ENCODE data around the gene RALGAPB. TPM values are rescaled to one million over a fixed set of nuclear protein-coding genes. Genes with fewer than 3 reads are reported as not detected.

Gene RALGAPB
- total and polyA plus RNA-seq, 2 of the 13 experiments (the other 11 are each of a cell fraction or from before 2014, with no cell fraction given): 17.6 to 30.6 TPM

GRCh38 chr20:38497246-38497935 lies 24.7 kb downstream of the RALGAPB start (continued):
- TF ChIP-seq ATF1 (CRISPR knock-in tag; IDR thresholded peaks at IDR 0.05) (no peak), CBX5 (CRISPR knock-in tag; IDR thresholded peaks at IDR 0.05; ENCODE audit: borderline replicate concordance) (no peak), MTA1 (CRISPR knock-in tag; IDR thresholded peaks at IDR 0.05; ENCODE audit: borderline replicate concordance) (no peak), MED1 (CRISPR knock-in tag; IDR thresholded peaks at IDR 0.05) (no peak), ZFAT (CRISPR knock-in tag; conservative IDR thresholded peaks at IDR 0.05) (no peak), ZMYM3 (CRISPR knock-in tag; IDR thresholded peaks at IDR 0.05) (no peak), ZNF12 (CRISPR knock-in tag; IDR thresholded peaks at IDR 0.05) (no peak), ZNF124 (CRISPR knock-in tag; IDR thresholded peaks at IDR 0.05) (no peak), CEBPG (CRISPR knock-in tag; IDR thresholded peaks at IDR 0.05) (no peak), SIN3A (IDR thresholded peaks at IDR 0.05; ENCODE audit: borderline replicate concordance, low read depth, low read length) (no peak), SP5 (CRISPR knock-in tag; IDR thresholded peaks at IDR 0.05; ENCODE audit: borderline replicate concordance, low read depth) (no peak), NFYB (CRISPR knock-in tag; IDR thresholded peaks at IDR 0.05) (no peak), WIZ (CRISPR knock-in tag; IDR thresholded peaks at IDR 0.05) (no peak)
- TF ChIP-seq, protein P1, sequence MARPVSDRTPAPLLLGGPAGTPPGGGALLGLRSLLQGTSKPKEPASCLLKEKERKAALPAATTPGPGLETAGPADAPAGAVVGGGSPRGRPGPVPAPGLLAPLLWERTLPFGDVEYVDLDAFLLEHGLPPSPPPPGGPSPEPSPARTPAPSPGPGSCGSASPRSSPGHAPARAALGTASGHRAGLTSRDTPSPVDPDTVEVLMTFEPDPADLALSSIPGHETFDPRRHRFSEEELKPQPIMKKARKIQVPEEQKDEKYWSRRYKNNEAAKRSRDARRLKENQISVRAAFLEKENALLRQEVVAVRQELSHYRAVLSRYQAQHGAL (CRISPR knock-in tag; IDR thresholded peaks at IDR 0.05; ENCODE audit: not compliant biosample characterization): no peak
- TF ChIP-seq, protein P2, sequence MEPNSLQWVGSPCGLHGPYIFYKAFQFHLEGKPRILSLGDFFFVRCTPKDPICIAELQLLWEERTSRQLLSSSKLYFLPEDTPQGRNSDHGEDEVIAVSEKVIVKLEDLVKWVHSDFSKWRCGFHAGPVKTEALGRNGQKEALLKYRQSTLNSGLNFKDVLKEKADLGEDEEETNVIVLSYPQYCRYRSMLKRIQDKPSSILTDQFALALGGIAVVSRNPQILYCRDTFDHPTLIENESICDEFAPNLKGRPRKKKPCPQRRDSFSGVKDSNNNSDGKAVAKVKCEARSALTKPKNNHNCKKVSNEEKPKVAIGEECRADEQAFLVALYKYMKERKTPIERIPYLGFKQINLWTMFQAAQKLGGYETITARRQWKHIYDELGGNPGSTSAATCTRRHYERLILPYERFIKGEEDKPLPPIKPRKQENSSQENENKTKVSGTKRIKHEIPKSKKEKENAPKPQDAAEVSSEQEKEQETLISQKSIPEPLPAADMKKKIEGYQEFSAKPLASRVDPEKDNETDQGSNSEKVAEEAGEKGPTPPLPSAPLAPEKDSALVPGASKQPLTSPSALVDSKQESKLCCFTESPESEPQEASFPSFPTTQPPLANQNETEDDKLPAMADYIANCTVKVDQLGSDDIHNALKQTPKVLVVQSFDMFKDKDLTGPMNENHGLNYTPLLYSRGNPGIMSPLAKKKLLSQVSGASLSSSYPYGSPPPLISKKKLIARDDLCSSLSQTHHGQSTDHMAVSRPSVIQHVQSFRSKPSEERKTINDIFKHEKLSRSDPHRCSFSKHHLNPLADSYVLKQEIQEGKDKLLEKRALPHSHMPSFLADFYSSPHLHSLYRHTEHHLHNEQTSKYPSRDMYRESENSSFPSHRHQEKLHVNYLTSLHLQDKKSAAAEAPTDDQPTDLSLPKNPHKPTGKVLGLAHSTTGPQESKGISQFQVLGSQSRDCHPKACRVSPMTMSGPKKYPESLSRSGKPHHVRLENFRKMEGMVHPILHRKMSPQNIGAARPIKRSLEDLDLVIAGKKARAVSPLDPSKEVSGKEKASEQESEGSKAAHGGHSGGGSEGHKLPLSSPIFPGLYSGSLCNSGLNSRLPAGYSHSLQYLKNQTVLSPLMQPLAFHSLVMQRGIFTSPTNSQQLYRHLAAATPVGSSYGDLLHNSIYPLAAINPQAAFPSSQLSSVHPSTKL (CRISPR knock-in tag; IDR thresholded peaks at IDR 0.05): no peak
